ENCODE results near the gene KCNJ3. TPM values are rescaled to one million over a fixed set of nuclear protein-coding genes. Genes with fewer than 3 reads are reported as not detected.
"Not testable (repeated sequence)": the region's sequence is repeated elsewhere in the genome, so short reads cannot be mapped to it uniquely, and the experiment has no call there.

The KCNJ3 gene
- total and polyA plus RNA-seq, 8 donors: 0.10 to 0.65 (median 0.25) TPM; not detected in 1

- Histone ChIP-seq H3K4me3 (no peak overlapping the region), H3K27ac (no peak overlapping the region), H3K9me3 (no peaks in the 10 kb centered on the region), H3K36me3 (no peaks in the 10 kb centered on the region), H3K27me3 (no peaks in the 10 kb centered on the region), H3K4me1 (no peaks in the 10 kb centered on the region)
- ATAC-seq: no peak
- no peak for DNase-seq
- TF ChIP-seq, protein P1, sequence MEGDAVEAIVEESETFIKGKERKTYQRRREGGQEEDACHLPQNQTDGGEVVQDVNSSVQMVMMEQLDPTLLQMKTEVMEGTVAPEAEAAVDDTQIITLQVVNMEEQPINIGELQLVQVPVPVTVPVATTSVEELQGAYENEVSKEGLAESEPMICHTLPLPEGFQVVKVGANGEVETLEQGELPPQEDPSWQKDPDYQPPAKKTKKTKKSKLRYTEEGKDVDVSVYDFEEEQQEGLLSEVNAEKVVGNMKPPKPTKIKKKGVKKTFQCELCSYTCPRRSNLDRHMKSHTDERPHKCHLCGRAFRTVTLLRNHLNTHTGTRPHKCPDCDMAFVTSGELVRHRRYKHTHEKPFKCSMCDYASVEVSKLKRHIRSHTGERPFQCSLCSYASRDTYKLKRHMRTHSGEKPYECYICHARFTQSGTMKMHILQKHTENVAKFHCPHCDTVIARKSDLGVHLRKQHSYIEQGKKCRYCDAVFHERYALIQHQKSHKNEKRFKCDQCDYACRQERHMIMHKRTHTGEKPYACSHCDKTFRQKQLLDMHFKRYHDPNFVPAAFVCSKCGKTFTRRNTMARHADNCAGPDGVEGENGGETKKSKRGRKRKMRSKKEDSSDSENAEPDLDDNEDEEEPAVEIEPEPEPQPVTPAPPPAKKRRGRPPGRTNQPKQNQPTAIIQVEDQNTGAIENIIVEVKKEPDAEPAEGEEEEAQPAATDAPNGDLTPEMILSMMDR (IDR thresholded peaks at IDR 0.05): no peak
- intact Hi-C loops (cut with DNase I): no loop called here
These were observed 156.6 kb downstream of the KCNJ3 start for GRCh38 chr2:154855138-154855537.

DNA sequence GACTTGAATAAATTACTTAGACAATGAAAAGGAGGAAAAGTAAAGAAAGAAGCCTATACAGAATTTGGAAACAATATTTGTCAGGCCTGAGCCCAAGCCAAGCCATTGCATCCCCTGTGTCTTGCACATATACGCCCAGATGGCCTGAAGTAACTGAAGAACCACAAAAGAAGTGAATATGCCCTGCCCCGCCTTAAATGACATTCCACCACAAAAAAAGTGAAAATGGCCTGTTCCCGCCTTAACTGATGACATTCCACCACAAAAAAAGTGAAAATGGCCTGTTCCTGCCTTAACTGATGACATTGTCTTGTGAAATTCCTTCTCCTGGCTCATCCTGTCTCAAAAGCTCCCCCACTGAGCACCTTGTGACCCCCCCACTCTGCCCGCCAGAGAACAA, 168.7 kb downstream of the KCNJ3 start:
- not testable (repeated sequence) for H3K27ac ChIP-seq, H3K9me3 ChIP-seq

DNA sequence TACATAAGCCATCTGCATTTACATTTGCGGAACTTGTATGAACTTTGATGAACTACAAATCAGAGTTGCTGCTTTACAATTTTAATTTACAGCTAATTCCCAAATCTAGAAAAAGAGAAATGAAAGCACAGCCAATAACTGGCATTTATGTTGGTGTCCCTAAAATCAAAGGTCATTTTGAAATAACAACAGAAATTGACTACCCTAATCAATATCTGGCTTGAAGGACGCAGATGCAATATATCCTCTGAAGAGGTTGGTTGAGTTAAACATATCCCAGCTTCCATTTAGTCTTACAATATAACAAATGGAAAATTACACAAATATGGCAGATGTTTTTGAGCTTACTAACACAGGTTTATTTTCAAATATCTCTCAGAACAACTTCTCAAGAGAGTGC, 177.5 kb downstream of the KCNJ3 start:
- no peak overlapping the region for H3K4me3 ChIP-seq
- no peaks in the 10 kb centered on the region for H3K27me3 ChIP-seq
- no peaks in the 10 kb centered on the region for H3K4me1 ChIP-seq
- ATAC-seq (no peak), DNase-seq (no peak)
- H3K36me3 ChIP-seq: no peaks in the 10 kb centered on the region
- TF ChIP-seq, protein P1 (IDR thresholded peaks at IDR 0.05): no peak
- no peak overlapping the region for H3K27ac ChIP-seq
- no peaks in the 10 kb centered on the region for H3K9me3 ChIP-seq
- intact Hi-C loops (cut with DNase I): no loop called here

More for the DNA sequence above, 168.7 kb downstream of the KCNJ3 start:
- DNase-seq; intact Hi-C loops (cut with DNase I); H3K27me3 ChIP-seq; H3K4me1 ChIP-seq; ATAC-seq; H3K36me3 ChIP-seq; H3K4me3 ChIP-seq: not testable (repeated sequence)

GRCh38 chr2:154882725-154883124, 184.2 kb downstream of the KCNJ3 start:
- no peak overlapping the region for H3K27ac ChIP-seq
- H3K36me3 ChIP-seq: no peaks in the 10 kb centered on the region
- no peaks in the 10 kb centered on the region for H3K27me3 ChIP-seq
- H3K4me3 ChIP-seq: no peak overlapping the region
- ATAC-seq (no peak), DNase-seq (no peak)
- TF ChIP-seq, protein P1 (IDR thresholded peaks at IDR 0.05): no peak
- intact Hi-C loops (cut with DNase I): no loop called here
- H3K4me1 ChIP-seq: no peaks in the 10 kb centered on the region
- H3K9me3 ChIP-seq: peaks cover 0 to 3% of the 10 kb centered on the region in 2 donors

DNA sequence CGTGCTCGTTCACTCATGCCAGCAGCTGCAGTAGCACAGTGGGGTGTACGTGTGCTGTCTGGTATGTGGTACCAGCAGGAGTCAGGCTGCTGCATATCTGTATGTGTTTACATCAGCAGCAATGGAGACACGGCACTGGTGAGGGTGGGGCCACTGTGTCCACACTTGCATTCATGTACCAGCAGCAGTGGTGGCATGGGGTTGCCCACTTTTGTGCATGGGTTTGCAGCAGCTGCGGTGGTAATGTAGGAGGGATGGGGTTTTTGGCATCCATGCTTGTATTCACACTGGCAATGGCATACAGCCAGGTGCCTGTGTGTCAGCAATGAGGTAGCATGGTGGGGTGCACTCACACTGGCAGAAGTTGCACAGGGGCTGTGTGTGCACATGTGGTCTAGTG, 187.8 kb downstream of the KCNJ3 start:
- intact Hi-C loops (cut with DNase I): no loop called here
- Histone ChIP-seq H3K9me3 (peaks cover 0 to 13% of the 10 kb centered on the region in 2 donors), H3K36me3 (no peaks in the 10 kb centered on the region), H3K27me3 (no peaks in the 10 kb centered on the region), H3K27ac (no peak overlapping the region), H3K4me1 (no peaks in the 10 kb centered on the region), H3K4me3 (no peak overlapping the region)
- peak in 1 of 4 donors; percentile 14 for DNase-seq
- no peak for ATAC-seq
- TF ChIP-seq, protein P1 (IDR thresholded peaks at IDR 0.05): no peak

- no peak for DNase-seq
- no peaks in the 10 kb centered on the region for H3K4me1 ChIP-seq
- TF ChIP-seq, protein P1 (IDR thresholded peaks at IDR 0.05): no peak
- ATAC-seq: no peak
- H3K9me3 ChIP-seq: no peaks in the 10 kb centered on the region
- no peak overlapping the region for H3K4me3 ChIP-seq
- no peaks in the 10 kb centered on the region for H3K36me3 ChIP-seq
- H3K27me3 ChIP-seq: no peaks in the 10 kb centered on the region
- H3K27ac ChIP-seq: no peak overlapping the region
- intact Hi-C loops (cut with DNase I): no loop called here
These were observed 199.8 kb downstream of the KCNJ3 start for GRCh38 chr2:154898269-154898668.
